H1 (cell line): Measurements from ENCODE around the gene CELF2. TPM values are rescaled to one million over a fixed set of nuclear protein-coding genes. Genes with fewer than 3 reads are reported as not detected.

ENCODE experiments used
- CTCF ChIP-seq, 3 experiments: IDR thresholded peaks; 1 replicate in 2 of 3; 2 replicates in 1 of 3; pipeline versions ENCODE4 v1.5.1 to v1.6.1; 2011; ENCODE audit warnings: low read length in 3 of 3, mild to moderate bottlenecking in 3 of 3, inconsistent platforms in 2 of 3, low read depth in 1 of 3, moderate library complexity in 1 of 3; ENCODE audit not compliant: insufficient read depth in 1 of 3; ENCODE audit errors: control extremely low read depth in 1 of 3
- EP300 ChIP-seq, 2 experiments: IDR thresholded peaks; 1 replicate in 1 of 2; 2 replicates in 1 of 2; pipeline ENCODE4 v1.6.1; 2011 to 2012; ENCODE audit warnings: low read depth in 2 of 2, low read length in 2 of 2, mild to moderate bottlenecking in 2 of 2, borderline replicate concordance in 1 of 2, inconsistent platforms in 1 of 2, moderate library complexity in 1 of 2
- JUN ChIP-seq: IDR thresholded peaks from 2 replicates; pipeline ENCODE4 v1.6.1; 2011; ENCODE audit warnings: low read depth, mild to moderate bottlenecking, improper control_type of control experiment, low read length
- POU5F1 ChIP-seq: IDR thresholded peaks from 2 replicates; pipeline ENCODE4 v1.6.1; 2011; ENCODE audit warnings: low read depth, mild to moderate bottlenecking, low read length, moderate library complexity
- RFX5 ChIP-seq: IDR thresholded peaks from 2 replicates; pipeline ENCODE4 v1.6.1; 2011; ENCODE audit warnings: low read depth, low read length, improper control_type of control experiment, borderline replicate concordance
- TBP ChIP-seq: IDR thresholded peaks from 2 replicates; pipeline ENCODE4 v1.6.1; 2011; ENCODE audit warnings: low read depth, low read length, improper control_type of control experiment
- TEAD4 ChIP-seq: IDR thresholded peaks from 2 replicates; pipeline ENCODE4 v1.6.1; 2012; ENCODE audit warnings: low read depth, low read length, inconsistent platforms, mixed read lengths
- ZNF274 ChIP-seq: IDR thresholded peaks from 2 replicates; pipeline ENCODE4 v1.7.0; 2012; ENCODE audit warnings: low read length, borderline replicate concordance; ENCODE audit errors: extremely low read depth
- polyA plus RNA-seq, 7 experiments: library from polyadenylated mRNA; depleted of rRNA in 3 of 7; stranded (reverse) in 5 of 7; unstranded in 2 of 7; fragments of >200 nt in 5 of 7; fragments of 200-250 nt in 2 of 7; gene quantifications; 1 replicate in 5 of 7; 2 replicates in 1 of 7; 4 replicates in 1 of 7; pipeline versions ENCODE4 v1.2.1 to v1.2.3, GENCODE V29; 2011 to 2013; ENCODE audit warnings: missing spikeins in 2 of 7, mixed read lengths in 2 of 7
- total RNA-seq: library from RNA; stranded (reverse); fragmentation: NEBNext Ultra II Directional; extraction: Animal tissue kit (Norgen Biotek cat#: 25700); gene quantifications from 2 replicates; pipeline ENCODE4 v1.2.1, GENCODE V29; 2021
- TF ChIP-seq, protein P1 (sequence below): fragments of 300-600 bp; sonication (generic); IDR thresholded peaks from 2 replicates; pipeline ENCODE4 v1.7.1; 2012; ENCODE audit warnings: low read length, moderate library complexity, mild to moderate bottlenecking, inconsistent platforms; ENCODE audit not compliant: insufficient replicate concordance

CELF2 gene
- total and polyA plus RNA-seq, 2 of the 8 experiments (the other 6 are each of a cell fraction or from before 2014, with no cell fraction given) = 18.3 to 22.7 TPM

- TF ChIP-seq, protein P1, sequence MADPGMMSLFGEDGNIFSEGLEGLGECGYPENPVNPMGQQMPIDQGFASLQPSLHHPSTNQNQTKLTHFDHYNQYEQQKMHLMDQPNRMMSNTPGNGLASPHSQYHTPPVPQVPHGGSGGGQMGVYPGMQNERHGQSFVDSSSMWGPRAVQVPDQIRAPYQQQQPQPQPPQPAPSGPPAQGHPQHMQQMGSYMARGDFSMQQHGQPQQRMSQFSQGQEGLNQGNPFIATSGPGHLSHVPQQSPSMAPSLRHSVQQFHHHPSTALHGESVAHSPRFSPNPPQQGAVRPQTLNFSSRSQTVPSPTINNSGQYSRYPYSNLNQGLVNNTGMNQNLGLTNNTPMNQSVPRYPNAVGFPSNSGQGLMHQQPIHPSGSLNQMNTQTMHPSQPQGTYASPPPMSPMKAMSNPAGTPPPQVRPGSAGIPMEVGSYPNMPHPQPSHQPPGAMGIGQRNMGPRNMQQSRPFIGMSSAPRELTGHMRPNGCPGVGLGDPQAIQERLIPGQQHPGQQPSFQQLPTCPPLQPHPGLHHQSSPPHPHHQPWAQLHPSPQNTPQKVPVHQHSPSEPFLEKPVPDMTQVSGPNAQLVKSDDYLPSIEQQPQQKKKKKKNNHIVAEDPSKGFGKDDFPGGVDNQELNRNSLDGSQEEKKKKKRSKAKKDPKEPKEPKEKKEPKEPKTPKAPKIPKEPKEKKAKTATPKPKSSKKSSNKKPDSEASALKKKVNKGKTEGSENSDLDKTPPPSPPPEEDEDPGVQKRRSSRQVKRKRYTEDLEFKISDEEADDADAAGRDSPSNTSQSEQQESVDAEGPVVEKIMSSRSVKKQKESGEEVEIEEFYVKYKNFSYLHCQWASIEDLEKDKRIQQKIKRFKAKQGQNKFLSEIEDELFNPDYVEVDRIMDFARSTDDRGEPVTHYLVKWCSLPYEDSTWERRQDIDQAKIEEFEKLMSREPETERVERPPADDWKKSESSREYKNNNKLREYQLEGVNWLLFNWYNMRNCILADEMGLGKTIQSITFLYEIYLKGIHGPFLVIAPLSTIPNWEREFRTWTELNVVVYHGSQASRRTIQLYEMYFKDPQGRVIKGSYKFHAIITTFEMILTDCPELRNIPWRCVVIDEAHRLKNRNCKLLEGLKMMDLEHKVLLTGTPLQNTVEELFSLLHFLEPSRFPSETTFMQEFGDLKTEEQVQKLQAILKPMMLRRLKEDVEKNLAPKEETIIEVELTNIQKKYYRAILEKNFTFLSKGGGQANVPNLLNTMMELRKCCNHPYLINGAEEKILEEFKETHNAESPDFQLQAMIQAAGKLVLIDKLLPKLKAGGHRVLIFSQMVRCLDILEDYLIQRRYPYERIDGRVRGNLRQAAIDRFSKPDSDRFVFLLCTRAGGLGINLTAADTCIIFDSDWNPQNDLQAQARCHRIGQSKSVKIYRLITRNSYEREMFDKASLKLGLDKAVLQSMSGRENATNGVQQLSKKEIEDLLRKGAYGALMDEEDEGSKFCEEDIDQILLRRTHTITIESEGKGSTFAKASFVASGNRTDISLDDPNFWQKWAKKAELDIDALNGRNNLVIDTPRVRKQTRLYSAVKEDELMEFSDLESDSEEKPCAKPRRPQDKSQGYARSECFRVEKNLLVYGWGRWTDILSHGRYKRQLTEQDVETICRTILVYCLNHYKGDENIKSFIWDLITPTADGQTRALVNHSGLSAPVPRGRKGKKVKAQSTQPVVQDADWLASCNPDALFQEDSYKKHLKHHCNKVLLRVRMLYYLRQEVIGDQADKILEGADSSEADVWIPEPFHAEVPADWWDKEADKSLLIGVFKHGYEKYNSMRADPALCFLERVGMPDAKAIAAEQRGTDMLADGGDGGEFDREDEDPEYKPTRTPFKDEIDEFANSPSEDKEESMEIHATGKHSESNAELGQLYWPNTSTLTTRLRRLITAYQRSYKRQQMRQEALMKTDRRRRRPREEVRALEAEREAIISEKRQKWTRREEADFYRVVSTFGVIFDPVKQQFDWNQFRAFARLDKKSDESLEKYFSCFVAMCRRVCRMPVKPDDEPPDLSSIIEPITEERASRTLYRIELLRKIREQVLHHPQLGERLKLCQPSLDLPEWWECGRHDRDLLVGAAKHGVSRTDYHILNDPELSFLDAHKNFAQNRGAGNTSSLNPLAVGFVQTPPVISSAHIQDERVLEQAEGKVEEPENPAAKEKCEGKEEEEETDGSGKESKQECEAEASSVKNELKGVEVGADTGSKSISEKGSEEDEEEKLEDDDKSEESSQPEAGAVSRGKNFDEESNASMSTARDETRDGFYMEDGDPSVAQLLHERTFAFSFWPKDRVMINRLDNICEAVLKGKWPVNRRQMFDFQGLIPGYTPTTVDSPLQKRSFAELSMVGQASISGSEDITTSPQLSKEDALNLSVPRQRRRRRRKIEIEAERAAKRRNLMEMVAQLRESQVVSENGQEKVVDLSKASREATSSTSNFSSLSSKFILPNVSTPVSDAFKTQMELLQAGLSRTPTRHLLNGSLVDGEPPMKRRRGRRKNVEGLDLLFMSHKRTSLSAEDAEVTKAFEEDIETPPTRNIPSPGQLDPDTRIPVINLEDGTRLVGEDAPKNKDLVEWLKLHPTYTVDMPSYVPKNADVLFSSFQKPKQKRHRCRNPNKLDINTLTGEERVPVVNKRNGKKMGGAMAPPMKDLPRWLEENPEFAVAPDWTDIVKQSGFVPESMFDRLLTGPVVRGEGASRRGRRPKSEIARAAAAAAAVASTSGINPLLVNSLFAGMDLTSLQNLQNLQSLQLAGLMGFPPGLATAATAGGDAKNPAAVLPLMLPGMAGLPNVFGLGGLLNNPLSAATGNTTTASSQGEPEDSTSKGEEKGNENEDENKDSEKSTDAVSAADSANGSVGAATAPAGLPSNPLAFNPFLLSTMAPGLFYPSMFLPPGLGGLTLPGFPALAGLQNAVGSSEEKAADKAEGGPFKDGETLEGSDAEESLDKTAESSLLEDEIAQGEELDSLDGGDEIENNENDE = no peak
- TF ChIP-seq POU5F1 (no peak), EP300 (IDR thresholded peaks at IDR 0.05; ENCODE audit: borderline replicate concordance in 1 of 2, low read depth in 2 of 2, low read length in 2 of 2) (no peak), TEAD4 (no peak), TBP (no peak), CTCF (IDR thresholded peaks at IDR 0.05; ENCODE audit: control extremely low read depth in 1 of 3, insufficient read depth in 1 of 3, low read depth in 1 of 3, low read length in 3 of 3) (no peak), RFX5 (no peak), ZNF274 (no peak), JUN (no peak)
Measured at GRCh38 chr10:11076221-11076620, 58.5 kb downstream of the CELF2 start (continued).
